DOHH2 (cell line): Measurements from ENCODE around the gene MVK.

Experiments used
- H3F3A ChIP-seq: fragments of 200-600 bp; sonication (generic), shearing (Covaris generic); 2 replicates; pipeline ENCODE4 v1.6.0; 2016; ENCODE audit warnings: antibody characterized with exemption, mild to moderate bottlenecking; ENCODE audit not compliant: control insufficient read depth, insufficient read depth
- H3K27ac ChIP-seq: fragments of 200-600 bp; sonication (generic); 2 replicates; pipeline ENCODE4 v1.5.1; 2014; ENCODE audit warnings: low read depth, mild to moderate bottlenecking, low read length, moderate library complexity
- H3K27me3 ChIP-seq: fragments of 200-600 bp; sonication (generic); 2 replicates; pipeline ENCODE4 v1.6.1; 2014; ENCODE audit warnings: mild to moderate bottlenecking, low read length, mixed read lengths; ENCODE audit not compliant: control insufficient read depth
- H3K36me3 ChIP-seq: fragments of 200-600 bp; sonication (generic); 2 replicates; pipeline ENCODE4 v1.6.1; 2014; ENCODE audit warnings: mild to moderate bottlenecking, low read length, moderate library complexity, mixed read lengths; ENCODE audit not compliant: control insufficient read depth
- H3K4me1 ChIP-seq: fragments of 200-600 bp; sonication (generic); 2 replicates; pipeline ENCODE4 v1.6.1; 2014; ENCODE audit warnings: mild to moderate bottlenecking, low read length, mixed read lengths; ENCODE audit not compliant: control insufficient read depth
- H3K4me2 ChIP-seq: fragments of 200-600 bp; sonication (generic); 2 replicates; pipeline ENCODE4 v1.6.0; 2014; ENCODE audit warnings: mild to moderate bottlenecking, low read length, moderate library complexity
- H3K4me3 ChIP-seq: fragments of 200-600 bp; sonication (generic); 2 replicates; pipeline ENCODE4 v1.5.1; 2014; ENCODE audit warnings: mild to moderate bottlenecking, low read length, mixed read lengths
- H3K79me2 ChIP-seq: fragments of 200-600 bp; sonication (generic); 2 replicates; pipeline ENCODE4 v1.6.1; 2014; ENCODE audit warnings: mild to moderate bottlenecking, low read length, mixed read lengths; ENCODE audit not compliant: control insufficient read depth
- H3K9me2 ChIP-seq: fragments of 200-600 bp; sonication (generic); replicated peaks from 2 replicates; pipeline ENCODE4 v1.6.1; 2014; ENCODE audit warnings: mild to moderate bottlenecking, low read length, mixed read lengths; ENCODE audit not compliant: control insufficient read depth
- H3K9me3 ChIP-seq: fragments of 200-600 bp; sonication (generic); 2 replicates; pipeline ENCODE4 v1.6.1; 2014; ENCODE audit warnings: antibody characterized with exemption, low read length, mixed read lengths; ENCODE audit not compliant: control insufficient read depth, insufficient read depth
- H4K20me1 ChIP-seq: fragments of 200-600 bp; sonication (generic); 2 replicates; pipeline ENCODE4 v1.6.0; 2014; ENCODE audit warnings: low read depth, mild to moderate bottlenecking, antibody characterized with exemption, low read length, moderate library complexity; ENCODE audit not compliant: control insufficient read depth, insufficient read depth
- EZH2phosphoT487 ChIP-seq: fragments of 200-600 bp; sonication (generic); IDR thresholded peaks from 2 replicates; pipeline ENCODE4 v1.6.1; 2017; ENCODE audit warnings: borderline replicate concordance, mild to moderate bottlenecking, antibody characterized with exemption, low read length, moderate library complexity, mixed read lengths
- TF ChIP-seq, protein P1 (sequence below): fragments of 200-600 bp; sonication (generic); IDR thresholded peaks from one replicate; pipeline ENCODE4 v1.5.1; 2014; ENCODE audit warnings: antibody characterized with exemption, mild to moderate bottlenecking, low read depth, low read length; ENCODE audit not compliant: poor library complexity, severe bottlenecking

MVK gene

GRCh38 chr12:109544955-109545531 lies 28.6 kb upstream of the MVK start:
- H4K20me1 ChIP-seq = no peaks in the 10 kb centered on the region
- H3K79me2 ChIP-seq = no peaks in the 10 kb centered on the region
- H3K9me3 ChIP-seq = no peaks in the 10 kb centered on the region
- no peaks in the 10 kb centered on the region for H3F3A ChIP-seq
- H3K27ac ChIP-seq = no peak overlapping the region
- no peak overlapping the region for H3K4me2 ChIP-seq
- no peaks in the 10 kb centered on the region for H3K36me3 ChIP-seq
- no peak overlapping the region for H3K4me3 ChIP-seq
- TF ChIP-seq, protein P1, sequence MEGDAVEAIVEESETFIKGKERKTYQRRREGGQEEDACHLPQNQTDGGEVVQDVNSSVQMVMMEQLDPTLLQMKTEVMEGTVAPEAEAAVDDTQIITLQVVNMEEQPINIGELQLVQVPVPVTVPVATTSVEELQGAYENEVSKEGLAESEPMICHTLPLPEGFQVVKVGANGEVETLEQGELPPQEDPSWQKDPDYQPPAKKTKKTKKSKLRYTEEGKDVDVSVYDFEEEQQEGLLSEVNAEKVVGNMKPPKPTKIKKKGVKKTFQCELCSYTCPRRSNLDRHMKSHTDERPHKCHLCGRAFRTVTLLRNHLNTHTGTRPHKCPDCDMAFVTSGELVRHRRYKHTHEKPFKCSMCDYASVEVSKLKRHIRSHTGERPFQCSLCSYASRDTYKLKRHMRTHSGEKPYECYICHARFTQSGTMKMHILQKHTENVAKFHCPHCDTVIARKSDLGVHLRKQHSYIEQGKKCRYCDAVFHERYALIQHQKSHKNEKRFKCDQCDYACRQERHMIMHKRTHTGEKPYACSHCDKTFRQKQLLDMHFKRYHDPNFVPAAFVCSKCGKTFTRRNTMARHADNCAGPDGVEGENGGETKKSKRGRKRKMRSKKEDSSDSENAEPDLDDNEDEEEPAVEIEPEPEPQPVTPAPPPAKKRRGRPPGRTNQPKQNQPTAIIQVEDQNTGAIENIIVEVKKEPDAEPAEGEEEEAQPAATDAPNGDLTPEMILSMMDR = no peak
- no peak for TF ChIP-seq EZH2phosphoT487
- H3K4me1 ChIP-seq = no peaks in the 10 kb centered on the region
- no peaks in the 10 kb centered on the region; the same call in 1 of the 2 replicates for H3K27me3 ChIP-seq
- no peaks in the 10 kb centered on the region for H3K9me2 ChIP-seq

DNA sequence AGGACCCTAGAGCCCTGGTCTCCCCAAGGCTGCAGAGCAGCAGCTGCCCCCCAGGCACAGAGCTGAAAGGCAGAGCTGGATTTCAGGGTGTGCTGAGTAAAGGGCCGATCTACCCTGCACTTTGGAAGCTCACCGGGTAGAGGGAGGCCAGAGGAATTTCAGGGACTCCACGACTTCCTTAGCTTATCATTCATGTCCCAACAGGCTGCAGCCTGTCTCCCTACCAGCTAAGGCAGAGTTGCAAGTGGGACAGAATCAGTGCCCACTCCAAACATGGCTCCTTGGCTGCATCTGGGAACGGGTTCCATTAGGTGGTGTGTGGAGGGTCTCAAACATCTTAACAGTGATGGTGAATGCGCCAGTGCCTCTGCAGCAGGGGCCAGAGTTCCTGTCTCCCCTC lies 27.8 kb upstream of the MVK start:
- no peaks in the 10 kb centered on the region for H3K36me3 ChIP-seq
- no peaks in the 10 kb centered on the region for H3K79me2 ChIP-seq
- TF ChIP-seq, protein P1 = no peak
- no peak for TF ChIP-seq EZH2phosphoT487
- H3K4me2 ChIP-seq = no peak overlapping the region
- no peak overlapping the region for H3K4me3 ChIP-seq
- H3K4me1 ChIP-seq = no peaks in the 10 kb centered on the region
- no peaks in the 10 kb centered on the region for H3K9me2 ChIP-seq
- no peaks in the 10 kb centered on the region for H3K9me3 ChIP-seq
- no peak overlapping the region for H3K27ac ChIP-seq
- H3K27me3 ChIP-seq = no peaks in the 10 kb centered on the region; the same call in 1 of the 2 replicates
- H3F3A ChIP-seq = no peaks in the 10 kb centered on the region
- no peaks in the 10 kb centered on the region for H4K20me1 ChIP-seq

GRCh38 chr12:109547286-109547685 lies 26.3 kb upstream of the MVK start:
- Histone ChIP-seq H3K27me3 (no peaks in the 10 kb centered on the region; the same call in 1 of the 2 replicates), H3K9me2 (no peaks in the 10 kb centered on the region), H3K4me1 (no peaks in the 10 kb centered on the region), H3K36me3 (no peaks in the 10 kb centered on the region), H3K9me3 (no peaks in the 10 kb centered on the region), H3K27ac (no peak overlapping the region), H3F3A (no peaks in the 10 kb centered on the region), H4K20me1 (no peaks in the 10 kb centered on the region), H3K4me3 (no peak overlapping the region), H3K79me2 (no peaks in the 10 kb centered on the region), H3K4me2 (no peak overlapping the region)
- TF ChIP-seq, protein P1 = no peak
- no peak for TF ChIP-seq EZH2phosphoT487
